Subcutaneous abdominal adipose tissue (tissue), 5 donors: ENCODE data around the gene ELOA.
"Not testable (repeated sequence)": the region's sequence is repeated elsewhere in the genome, so short reads cannot be mapped to it uniquely, and the experiment has no call there.

Experiments
- H3K27ac ChIP-seq: one replicate; pipeline ENCODE4 v1.7.0; 2013; ENCODE audit warnings: low read depth, mild to moderate bottlenecking, inconsistent platforms, low read length, moderate library complexity
- H3K27me3 ChIP-seq, 5 donors: one replicate each; pipeline ENCODE4 v1.7.0; 2013; ENCODE audit warnings: low read length in 5 of 5, inconsistent platforms in 1 of 5; ENCODE audit not compliant: control insufficient read depth in 5 of 5, insufficient read depth in 4 of 5
- H3K36me3 ChIP-seq, 5 donors: one replicate each; pipeline ENCODE4 v1.7.0; 2013; ENCODE audit warnings: low read length in 5 of 5; ENCODE audit not compliant: control insufficient read depth in 5 of 5, insufficient read depth in 5 of 5
- H3K4me1 ChIP-seq, 5 donors: one replicate each; pipeline ENCODE4 v1.7.0; 2013; ENCODE audit warnings: low read length in 5 of 5, mild to moderate bottlenecking in 3 of 5, moderate library complexity in 1 of 5; ENCODE audit not compliant: control insufficient read depth in 5 of 5, insufficient read depth in 5 of 5
- H3K4me3 ChIP-seq, 5 donors: one replicate each; pipeline ENCODE4 v1.7.0; 2013; ENCODE audit warnings: low read length in 5 of 5, low read depth in 1 of 5
- H3K9ac ChIP-seq, 5 donors: one replicate each; pipeline ENCODE4 v1.7.0; 2013; ENCODE audit warnings: low read length in 5 of 5, mild to moderate bottlenecking in 4 of 5, moderate library complexity in 3 of 5
- H3K9me3 ChIP-seq, 5 donors: one replicate each; pipeline ENCODE4 v1.7.0; 2013; ENCODE audit warnings: low read length in 5 of 5; ENCODE audit not compliant: control insufficient read depth in 5 of 5
- donor health status: healthy.
- donor health status: healthy.
- donor health status: healthy.
- donor health status: healthy.
- donor health status: healthy.

The ELOA gene

DNA sequence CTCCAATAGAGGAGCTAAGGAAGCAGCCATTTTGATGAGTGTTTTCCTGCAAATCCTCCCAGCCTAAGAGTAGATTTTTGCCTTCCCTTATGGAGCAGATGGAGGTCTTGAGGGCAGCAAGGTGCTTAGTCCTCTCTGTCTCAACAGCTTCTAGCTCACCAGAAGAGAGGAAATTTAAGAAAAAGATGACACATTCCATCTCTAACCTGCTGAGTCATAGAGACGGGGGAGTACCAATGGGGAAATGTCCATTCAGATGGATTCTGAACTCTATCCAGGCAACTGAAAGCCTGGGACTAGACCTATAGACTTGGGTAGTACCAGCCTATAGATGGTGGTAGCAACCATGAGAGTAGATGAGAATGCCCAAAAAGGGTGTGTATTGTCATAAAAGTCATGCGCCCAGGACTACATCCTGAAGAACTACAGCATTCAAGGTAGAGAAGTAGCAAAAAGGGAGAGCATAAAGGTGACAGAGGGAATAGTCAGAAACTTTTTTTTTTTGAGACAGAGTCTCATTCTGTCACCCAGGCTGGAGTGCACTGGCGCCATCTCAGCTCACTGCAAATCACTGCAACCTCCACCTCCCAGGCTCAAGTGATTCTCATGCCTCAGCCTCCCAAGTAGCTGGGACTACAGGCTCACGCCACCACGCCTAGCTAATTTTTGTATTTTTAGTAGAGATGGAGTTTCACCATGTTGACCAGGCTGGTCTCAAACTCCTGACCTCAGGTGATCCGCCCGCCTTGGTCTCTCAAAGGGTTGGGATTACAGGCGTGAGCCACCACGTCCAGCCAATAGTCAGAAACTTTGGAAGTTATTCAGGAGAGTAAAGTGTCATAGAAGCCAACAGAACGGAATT, 10.7 kb upstream of the ELOA start:
- Histone ChIP-seq H3K4me1 (peaks cover 2 to 16% (median 10%) of the 10 kb centered on the region in 5 donors), H3K27me3 (no peaks in the 10 kb centered on the region), H3K27ac (no peak overlapping the region), H3K9ac (no peak overlapping the region), H3K4me3 (no peak overlapping the region), H3K36me3 (no peaks in the 10 kb centered on the region), H3K9me3 (no peaks in the 10 kb centered on the region)

DNA sequence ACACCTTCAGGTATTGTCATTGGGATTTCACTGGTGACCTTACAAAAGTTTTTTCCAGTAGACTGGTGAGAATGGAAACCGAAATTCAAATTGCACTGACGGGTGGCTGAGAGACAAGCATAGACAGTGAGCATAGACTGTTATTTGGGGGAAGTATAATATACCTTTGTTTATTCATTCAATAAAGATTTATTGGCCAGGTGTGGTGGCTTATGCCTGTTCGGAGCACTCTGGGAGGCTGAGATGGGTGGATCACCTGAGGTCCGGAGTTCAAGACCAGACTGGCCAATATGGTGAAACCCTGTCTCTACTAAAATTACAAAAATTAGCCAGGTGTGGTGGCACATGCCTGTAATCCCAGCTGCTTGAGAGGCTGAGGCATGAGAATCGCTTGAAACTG, 10.0 kb upstream of the ELOA start:
- not testable (repeated sequence) for H3K9me3 ChIP-seq, H3K4me3 ChIP-seq, H3K27ac ChIP-seq, H3K4me1 ChIP-seq, H3K27me3 ChIP-seq, H3K9ac ChIP-seq, H3K36me3 ChIP-seq

DNA sequence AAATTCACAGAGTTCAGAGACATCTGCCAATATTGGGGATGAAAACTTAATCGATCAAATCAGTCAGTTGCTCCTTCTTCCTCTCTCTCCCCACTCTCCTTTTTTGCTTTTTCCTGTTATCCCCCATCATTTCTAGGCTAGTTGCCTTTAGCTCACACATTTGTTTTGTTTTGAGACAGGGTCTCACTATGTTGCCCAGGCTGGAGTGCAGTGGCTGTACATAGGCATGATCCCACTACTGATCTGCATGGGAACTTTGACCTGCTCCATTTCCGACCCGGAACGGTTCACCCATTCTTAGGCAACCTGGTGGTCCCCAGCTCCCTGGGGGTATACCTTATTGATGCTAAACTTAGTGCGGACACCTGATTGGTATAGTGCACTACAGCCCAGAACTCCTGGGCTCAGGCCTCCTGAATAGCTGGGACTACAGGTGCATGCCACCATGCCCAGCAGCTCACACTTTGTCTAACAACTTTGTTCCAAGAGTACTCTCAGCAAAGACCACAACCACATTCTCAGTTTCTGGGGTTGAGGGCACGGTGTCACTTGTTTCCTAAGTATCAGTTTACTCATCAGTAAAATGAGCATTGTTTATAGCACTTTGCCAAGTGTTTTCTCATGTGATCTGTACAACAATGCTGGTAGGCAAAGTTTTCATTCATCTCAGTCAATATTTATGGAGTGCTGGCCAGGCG, 6.7 kb upstream of the ELOA start:
- Histone ChIP-seq H3K4me1 (peaks cover 2 to 8% (median 5%) of the 10 kb centered on the region in 5 donors), H3K36me3 (no peaks in the 10 kb centered on the region), H3K9me3 (no peaks in the 10 kb centered on the region), H3K9ac (no peak overlapping the region), H3K27me3 (no peaks in the 10 kb centered on the region), H3K27ac (no peak overlapping the region), H3K4me3 (no peak overlapping the region)

DNA sequence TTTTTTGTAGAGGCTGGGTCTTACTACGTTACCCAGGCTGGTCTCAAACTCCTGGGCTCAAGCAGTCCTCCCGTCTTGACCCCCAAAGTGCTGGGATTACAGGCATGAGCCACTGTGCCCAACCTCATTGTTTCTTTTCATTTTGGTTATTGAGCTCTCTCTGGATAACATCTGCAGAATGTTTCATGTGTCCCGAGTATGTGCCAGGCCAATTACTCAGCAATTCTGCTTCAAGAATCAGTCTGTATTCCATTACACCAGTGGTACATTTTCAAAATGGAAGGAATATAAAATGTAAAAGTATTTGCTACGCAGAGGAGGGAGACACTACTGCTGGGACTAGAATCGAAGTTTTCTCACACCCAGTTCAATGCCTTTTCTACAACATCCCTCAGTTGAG, 1.7 kb upstream of the ELOA start:
- Histone ChIP-seq H3K4me3 (no peak overlapping the region), H3K9ac (no peak overlapping the region), H3K9me3 (no peaks in the 10 kb centered on the region), H3K4me1 (peaks cover 2 to 28% (median 25%) of the 10 kb centered on the region in 5 donors), H3K27ac (no peak overlapping the region), H3K36me3 (peaks cover 0 to under 1% (median 0%) of the 10 kb centered on the region in 5 donors), H3K27me3 (no peaks in the 10 kb centered on the region)

DNA sequence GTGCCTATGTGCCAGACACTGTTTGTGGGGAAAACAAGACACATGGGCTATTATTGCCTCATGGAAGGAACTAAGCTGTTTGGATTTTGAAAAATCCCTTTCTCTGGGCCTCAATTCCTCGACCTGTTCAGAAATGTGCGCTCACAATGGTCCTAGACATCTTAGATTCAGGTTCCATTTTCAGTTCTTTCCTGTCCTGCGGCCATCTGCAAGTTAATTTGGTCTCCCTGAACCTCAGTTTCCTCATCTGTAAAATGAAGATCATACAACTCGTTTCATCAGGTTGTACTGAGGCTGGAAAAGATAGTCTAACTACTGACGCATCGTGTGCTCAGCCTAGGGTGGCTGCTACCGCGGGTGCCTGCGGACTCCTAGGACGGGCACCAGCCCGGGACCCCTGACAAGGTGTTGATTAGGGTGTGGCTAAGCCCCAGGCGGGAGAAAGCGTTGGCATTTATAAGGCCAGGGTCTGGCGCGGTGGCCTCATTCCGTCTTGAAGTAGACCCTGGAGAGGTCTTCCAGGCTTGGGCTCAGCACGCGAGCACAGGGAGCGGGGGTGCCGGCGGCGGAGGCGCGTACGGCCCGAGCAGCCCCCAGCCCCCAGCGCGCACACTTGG, 493 bp upstream of the ELOA start:
- peak overlapping the region; percentile 74 to 85 (median 83) for H3K9ac ChIP-seq
- no peaks in the 10 kb centered on the region for H3K9me3 ChIP-seq
- H3K27me3 ChIP-seq = no peaks in the 10 kb centered on the region
- peaks cover 0 to 5% (median 0%) of the 10 kb centered on the region in 5 donors for H3K36me3 ChIP-seq
- H3K4me1 ChIP-seq = peaks cover 2 to 30% (median 25%) of the 10 kb centered on the region in 5 donors
- peak overlapping the region; percentile 49 to 95 (median 89) for H3K4me3 ChIP-seq
- H3K27ac ChIP-seq = peak overlapping the region; percentile 64

DNA sequence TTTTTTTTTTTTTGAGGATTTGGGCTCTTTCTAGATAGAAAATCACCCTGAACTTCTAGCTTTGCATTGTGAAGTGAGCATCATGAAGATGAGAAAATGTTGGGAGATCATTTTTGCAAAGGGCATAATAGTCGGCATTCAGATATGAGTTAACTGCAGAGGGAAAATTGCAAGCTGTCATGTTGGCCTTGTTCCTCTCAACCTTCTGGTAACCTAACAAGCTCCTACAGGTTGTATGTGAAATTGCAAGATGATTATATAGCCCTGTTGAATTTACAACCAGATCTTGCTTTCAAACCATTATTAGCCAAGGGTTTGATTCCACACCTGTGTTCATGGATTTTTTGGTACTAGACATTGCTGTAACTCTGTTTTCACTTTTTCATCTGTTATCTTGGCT, 2.2 kb downstream of the ELOA start:
- Histone ChIP-seq H3K36me3 (peaks cover under 1 to 11% (median 8%) of the 10 kb centered on the region in 5 donors), H3K4me1 (peaks cover 2 to 30% (median 25%) of the 10 kb centered on the region in 5 donors), H3K4me3 (no peak overlapping the region), H3K9ac (no peak overlapping the region), H3K27ac (no peak overlapping the region), H3K27me3 (no peaks in the 10 kb centered on the region), H3K9me3 (no peaks in the 10 kb centered on the region)

DNA sequence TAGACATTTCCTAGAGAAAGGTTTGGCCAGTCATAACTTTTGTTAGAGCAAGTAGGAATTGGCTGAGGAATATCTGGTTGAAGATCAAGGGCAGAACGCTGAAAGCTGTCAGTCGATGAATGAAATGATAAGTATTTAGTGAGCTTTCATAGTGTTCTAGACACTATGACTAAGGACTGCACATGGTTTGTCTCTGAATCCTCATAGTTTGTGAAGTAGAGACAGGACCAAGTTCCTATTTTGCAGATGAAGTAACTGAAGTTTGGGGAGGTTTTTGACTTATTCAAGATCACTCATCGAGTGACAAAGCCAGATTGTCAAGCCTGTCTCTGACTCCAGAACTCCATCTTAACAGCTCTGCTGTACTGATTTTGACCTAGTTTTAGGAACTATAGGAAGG, 4.7 kb downstream of the ELOA start:
- no peak overlapping the region for H3K4me3 ChIP-seq
- peak overlapping the region in 3 of 5 donors; percentile 18 to 52 (median 36) for H3K9ac ChIP-seq
- no peaks in the 10 kb centered on the region for H3K27me3 ChIP-seq
- no peaks in the 10 kb centered on the region for H3K9me3 ChIP-seq
- H3K4me1 ChIP-seq = peaks cover 0 to 23% (median 17%) of the 10 kb centered on the region in 5 donors
- H3K36me3 ChIP-seq = peaks cover 17 to 34% (median 32%) of the 10 kb centered on the region in 5 donors
- no peak overlapping the region for H3K27ac ChIP-seq

DNA sequence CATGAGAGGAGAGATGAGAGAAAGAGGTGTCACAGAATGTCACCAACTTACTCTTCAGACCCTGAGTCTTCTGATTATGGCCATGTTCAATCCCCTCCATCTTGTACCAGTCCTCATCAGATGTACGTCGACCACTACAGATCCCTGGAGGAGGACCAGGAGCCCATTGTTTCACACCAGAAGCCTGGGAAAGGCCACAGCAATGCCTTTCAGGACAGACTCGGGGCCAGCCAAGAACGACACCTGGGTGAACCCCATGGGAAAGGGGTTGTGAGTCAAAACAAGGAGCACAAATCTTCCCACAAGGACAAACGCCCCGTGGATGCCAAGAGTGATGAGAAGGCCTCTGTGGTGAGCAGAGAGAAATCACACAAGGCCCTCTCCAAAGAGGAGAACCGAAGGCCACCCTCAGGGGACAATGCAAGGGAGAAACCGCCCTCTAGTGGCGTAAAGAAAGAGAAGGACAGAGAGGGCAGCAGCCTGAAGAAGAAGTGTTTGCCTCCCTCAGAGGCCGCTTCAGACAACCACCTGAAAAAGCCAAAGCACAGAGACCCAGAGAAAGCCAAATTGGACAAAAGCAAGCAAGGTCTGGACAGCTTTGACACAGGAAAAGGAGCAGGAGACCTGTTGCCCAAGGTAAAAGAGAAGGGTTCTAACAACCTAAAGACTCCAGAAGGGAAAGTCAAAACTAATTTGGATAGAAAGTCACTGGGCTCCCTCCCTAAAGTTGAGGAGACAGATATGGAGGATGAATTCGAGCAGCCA, 8.0 kb downstream of the ELOA start:
- no peaks in the 10 kb centered on the region for H3K9me3 ChIP-seq

DNA sequence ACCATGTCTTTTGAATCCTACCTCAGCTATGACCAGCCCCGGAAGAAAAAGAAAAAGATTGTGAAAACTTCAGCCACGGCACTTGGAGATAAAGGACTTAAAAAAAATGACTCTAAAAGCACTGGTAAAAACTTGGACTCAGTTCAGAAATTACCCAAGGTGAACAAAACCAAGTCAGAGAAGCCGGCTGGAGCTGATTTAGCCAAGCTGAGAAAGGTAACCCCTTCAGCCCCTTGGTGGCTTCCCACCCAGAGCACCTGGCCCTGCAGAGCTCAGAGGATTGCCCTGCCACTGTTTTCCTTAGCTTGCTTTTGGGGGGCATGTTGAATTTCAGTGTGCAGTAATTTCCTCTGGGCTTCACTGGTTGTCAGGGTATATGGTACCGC, 8.5 kb downstream of the ELOA start:
- H3K27ac ChIP-seq = no peak overlapping the region
- peaks cover 29 to 72% (median 69%) of the 10 kb centered on the region in 5 donors for H3K36me3 ChIP-seq
- H3K4me3 ChIP-seq = no peak overlapping the region
- peaks cover 0 to 3% (median 0%) of the 10 kb centered on the region in 5 donors for H3K4me1 ChIP-seq
- no peaks in the 10 kb centered on the region for H3K9me3 ChIP-seq
- H3K27me3 ChIP-seq = no peaks in the 10 kb centered on the region
- no peak overlapping the region for H3K9ac ChIP-seq

More for the DNA sequence above, 8.0 kb downstream of the ELOA start:
- no peak overlapping the region for H3K4me3 ChIP-seq
- H3K27me3 ChIP-seq = no peaks in the 10 kb centered on the region
- peaks cover 0 to 3% (median 0%) of the 10 kb centered on the region in 5 donors for H3K4me1 ChIP-seq
- no peak overlapping the region for H3K27ac ChIP-seq
- peak overlapping the region in 2 of 5 donors; percentile 14 to 16 for H3K9ac ChIP-seq
- H3K36me3 ChIP-seq = peaks cover 29 to 66% (median 63%) of the 10 kb centered on the region in 5 donors
